DND-41 (cell line): ENCODE measurements around the gene SDSL.

ENCODE experiments used
- ATAC-seq: fragments of 200-7000 bp; cut with Tn5 transposase; 3 replicates; pipeline ENCODE4 v1.9.1; 2021; ENCODE audit warnings: low read depth; ENCODE audit not compliant: insufficient read depth
- DNase-seq: peaks from one replicate; pipeline ENCODE4 v3.0.0-alpha.2; 2020
- H2AFZ ChIP-seq: 2 replicates; pipeline ENCODE4 v1.6.0; 2012; ENCODE audit warnings: low read depth, low read length
- H3K27ac ChIP-seq: 2 replicates; pipeline ENCODE4 v1.5.1; 2012; ENCODE audit warnings: low read length, inconsistent platforms
- H3K27me3 ChIP-seq: fragments of 200-600 bp; sonication (generic); 2 replicates; pipeline ENCODE4 v1.6.0; 2012; ENCODE audit warnings: low read length, mild to moderate bottlenecking, inconsistent platforms; ENCODE audit not compliant: insufficient read depth, poor library complexity
- H3K36me3 ChIP-seq: 2 replicates; pipeline ENCODE4 v1.5.1; 2012; ENCODE audit warnings: low read length, inconsistent platforms; ENCODE audit not compliant: insufficient read depth
- H3K4me1 ChIP-seq: 2 replicates; pipeline ENCODE4 v1.5.1; 2012; ENCODE audit warnings: mild to moderate bottlenecking, low read length; ENCODE audit not compliant: insufficient read depth
- H3K4me2 ChIP-seq: 2 replicates; pipeline ENCODE4 v1.6.0; 2012; ENCODE audit warnings: mild to moderate bottlenecking, moderate library complexity, low read length, inconsistent platforms; ENCODE audit not compliant: insufficient read depth
- H3K4me3 ChIP-seq, 2 experiments: fragments of 200-600 bp in 1 of 2; shearing (Covaris generic) in 1 of 2; 2 replicates each; pipeline ENCODE4 v1.5.1; 2012 to 2016; ENCODE audit warnings: inconsistent platforms in 2 of 2, low read length in 2 of 2, mild to moderate bottlenecking in 2 of 2, low read depth in 1 of 2, moderate library complexity in 1 of 2
- H3K79me2 ChIP-seq: 2 replicates; pipeline ENCODE4 v1.6.0; 2012; ENCODE audit warnings: low read length, inconsistent platforms; ENCODE audit not compliant: insufficient read depth
- H3K9ac ChIP-seq: 2 replicates; pipeline ENCODE4 v1.6.0; 2012; ENCODE audit warnings: low read depth, mild to moderate bottlenecking, inconsistent platforms, low read length, moderate library complexity
- H3K9me3 ChIP-seq: 2 replicates; pipeline ENCODE4 v1.5.1; 2012; ENCODE audit warnings: low read length, moderate library complexity, mild to moderate bottlenecking, inconsistent platforms; ENCODE audit not compliant: insufficient read depth, severe bottlenecking
- H4K20me1 ChIP-seq: 2 replicates; pipeline ENCODE4 v1.6.0; 2012; ENCODE audit warnings: low read length; ENCODE audit not compliant: insufficient read depth
- EZH2 ChIP-seq: IDR thresholded peaks from 3 replicates; pipeline ENCODE4 v1.6.1; 2012; ENCODE audit warnings: borderline replicate concordance, low read depth, mild to moderate bottlenecking, moderate library complexity, low read length, inconsistent platforms; ENCODE audit not compliant: severe bottlenecking
- TF ChIP-seq, protein P1 (sequence below): IDR thresholded peaks from 2 replicates; pipeline ENCODE4 v1.5.1; 2012; ENCODE audit warnings: borderline replicate concordance, low read length, moderate library complexity, mild to moderate bottlenecking; ENCODE audit not compliant: poor library complexity, severe bottlenecking; ENCODE audit errors: extremely low read depth

The SDSL gene

GRCh38 chr12:113470871-113471618, 48.9 kb downstream of the SDSL start:
- Histone ChIP-seq H3K4me2 (no peak overlapping the region), H4K20me1 (0 out of 2 replicates have a peak, but pooled peaks cover 4% of the 10 kb centered on the region), H3K79me2 (no peaks in the 10 kb centered on the region), H3K36me3 (no peaks in the 10 kb centered on the region), H3K4me3 (no peak overlapping the region), H3K27me3 (peaks cover 20% of the 10 kb centered on the region), H3K9ac (no peak overlapping the region), H3K4me1 (no peaks in the 10 kb centered on the region), H2AFZ (no peak overlapping the region), H3K27ac (no peak overlapping the region), H3K9me3 (no peaks in the 10 kb centered on the region)
- no peak for ATAC-seq
- no peak for DNase-seq
- TF ChIP-seq EZH2 = no peak
- TF ChIP-seq, protein P1, sequence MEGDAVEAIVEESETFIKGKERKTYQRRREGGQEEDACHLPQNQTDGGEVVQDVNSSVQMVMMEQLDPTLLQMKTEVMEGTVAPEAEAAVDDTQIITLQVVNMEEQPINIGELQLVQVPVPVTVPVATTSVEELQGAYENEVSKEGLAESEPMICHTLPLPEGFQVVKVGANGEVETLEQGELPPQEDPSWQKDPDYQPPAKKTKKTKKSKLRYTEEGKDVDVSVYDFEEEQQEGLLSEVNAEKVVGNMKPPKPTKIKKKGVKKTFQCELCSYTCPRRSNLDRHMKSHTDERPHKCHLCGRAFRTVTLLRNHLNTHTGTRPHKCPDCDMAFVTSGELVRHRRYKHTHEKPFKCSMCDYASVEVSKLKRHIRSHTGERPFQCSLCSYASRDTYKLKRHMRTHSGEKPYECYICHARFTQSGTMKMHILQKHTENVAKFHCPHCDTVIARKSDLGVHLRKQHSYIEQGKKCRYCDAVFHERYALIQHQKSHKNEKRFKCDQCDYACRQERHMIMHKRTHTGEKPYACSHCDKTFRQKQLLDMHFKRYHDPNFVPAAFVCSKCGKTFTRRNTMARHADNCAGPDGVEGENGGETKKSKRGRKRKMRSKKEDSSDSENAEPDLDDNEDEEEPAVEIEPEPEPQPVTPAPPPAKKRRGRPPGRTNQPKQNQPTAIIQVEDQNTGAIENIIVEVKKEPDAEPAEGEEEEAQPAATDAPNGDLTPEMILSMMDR = no peak

GRCh38 chr12:113471619-113472171, 49.5 kb downstream of the SDSL start, which contains the start of gene LHX5:
Gene LHX5, minus strand, starts transcription at chr12:113471871. Its CDS starts 373 bp downstream, at chr12:113471498.
- DNase-seq = no peak
- Histone ChIP-seq H3K27ac (no peak within 1 kb of the TSS), H3K79me2 (no peaks in the 10 kb centered on the region), H3K9me3 (no peaks in the 10 kb centered on the region), H2AFZ (no peak within 1 kb of the TSS), H3K4me2 (no peak within 1 kb of the TSS), H3K9ac (no peak within 1 kb of the TSS), H3K4me1 (no peaks in the 10 kb centered on the region), H3K36me3 (no peaks in the 10 kb centered on the region), H4K20me1 (0 out of 2 replicates have a peak, but pooled peaks cover 4% of the 10 kb centered on the region), H3K27me3 (peaks cover 20% of the 10 kb centered on the region), H3K4me3 (no peak within 1 kb of the TSS)
- no peak for ATAC-seq
- no peak for TF ChIP-seq EZH2
- TF ChIP-seq, protein P1 = no peak

GRCh38 chr12:113472191-113473121, 50.3 kb downstream of the SDSL start:
- H2AFZ ChIP-seq = no peak overlapping the region
- H3K27me3 ChIP-seq = peaks cover 20% of the 10 kb centered on the region
- H3K9ac ChIP-seq = no peak overlapping the region
- no peak for ATAC-seq
- H3K27ac ChIP-seq = no peak overlapping the region
- H3K4me1 ChIP-seq = no peaks in the 10 kb centered on the region
- H3K36me3 ChIP-seq = no peaks in the 10 kb centered on the region
- H3K4me3 ChIP-seq = no peak overlapping the region
- no peaks in the 10 kb centered on the region for H3K9me3 ChIP-seq
- no peaks in the 10 kb centered on the region for H3K79me2 ChIP-seq
- H3K4me2 ChIP-seq = no peak overlapping the region
- H4K20me1 ChIP-seq = 0 out of 2 replicates have a peak, but pooled peaks cover 4% of the 10 kb centered on the region
- no peak for TF ChIP-seq EZH2
- TF ChIP-seq, protein P1 = no peak
- DNase-seq = no peak
